GM18505 (cell line): ENCODE data around the gene MECP2.

ENCODE experiments used
- ATAC-seq: cut with Tn5 transposase; IDR thresholded peaks from one replicate; pipeline ENCODE4 v1.9.1; 2021; ENCODE audit not compliant: unreplicated experiment
- POLR2A ChIP-seq: IDR thresholded peaks from 4 replicates; pipeline ENCODE4 v1.6.1; 2011; ENCODE audit warnings: borderline replicate concordance; ENCODE audit not compliant: insufficient read depth, insufficient read length; ENCODE audit errors: extremely low read depth

The MECP2 gene

GRCh38 chrX:154043003-154043763, 54.3 kb downstream of the MECP2 start:
- no peak for ATAC-seq
- TF ChIP-seq POLR2A: no peak

- ATAC-seq: no peak
- no peak for TF ChIP-seq POLR2A
Measured at GRCh38 chrX:154040863-154041262, 56.7 kb downstream of the MECP2 start.

- ATAC-seq: no peak
- no peak for TF ChIP-seq POLR2A
Measured at GRCh38 chrX:154040307-154040756, 57.2 kb downstream of the MECP2 start.

- no peak for ATAC-seq
- no peak for TF ChIP-seq POLR2A
Measured at GRCh38 chrX:154039577-154039976, 57.9 kb downstream of the MECP2 start.

- no peak for ATAC-seq
Measured at GRCh38 chrX:154038656-154039055, 58.9 kb downstream of the MECP2 start.

GRCh38 chrX:154037754-154038153, 59.8 kb downstream of the MECP2 start:
- TF ChIP-seq POLR2A: no peak
- ATAC-seq: no peak

More at GRCh38 chrX:154038656-154039055, 58.9 kb downstream of the MECP2 start:
- no peak for TF ChIP-seq POLR2A

GRCh38 chrX:154036513-154036912, 61.0 kb downstream of the MECP2 start:
- ATAC-seq: no peak
- no peak for TF ChIP-seq POLR2A

GRCh38 chrX:154033848-154034247, 63.7 kb downstream of the MECP2 start:
- no peak for TF ChIP-seq POLR2A
- no peak for ATAC-seq

- TF ChIP-seq POLR2A: no peak
Measured at GRCh38 chrX:154032653-154033052, 64.9 kb downstream of the MECP2 start.

GRCh38 chrX:154032160-154032559, 65.4 kb downstream of the MECP2 start:
- ATAC-seq: no peak
- TF ChIP-seq POLR2A: no peak

More at GRCh38 chrX:154032653-154033052, 64.9 kb downstream of the MECP2 start:
- no peak for ATAC-seq

GRCh38 chrX:154030715-154031305, 66.7 kb downstream of the MECP2 start:
- TF ChIP-seq POLR2A: no peak
- no peak for ATAC-seq

GRCh38 chrX:154030266-154030665, 67.3 kb downstream of the MECP2 start:
- no peak for TF ChIP-seq POLR2A
- ATAC-seq: no peak

GRCh38 chrX:154029439-154029838, 68.1 kb downstream of the MECP2 start:
- TF ChIP-seq POLR2A: no peak

More at GRCh38 chrX:154029439-154029838, 68.1 kb downstream of the MECP2 start:
- no peak for ATAC-seq
